NCI-H2081 treated with DMSO at 0.1 percent for 48 hours (cell line): Measurements from ENCODE around the gene EMID1.

ENCODE experiments used
- DNase-seq: peaks from one replicate; lab custom pipeline; 2025; lab: John Stamatoyannopoulos, UW

EMID1 gene

GRCh38 chr22:29195118-29195963 lies 10.4 kb upstream of the EMID1 start:
- DNase-seq: no peak

DNA sequence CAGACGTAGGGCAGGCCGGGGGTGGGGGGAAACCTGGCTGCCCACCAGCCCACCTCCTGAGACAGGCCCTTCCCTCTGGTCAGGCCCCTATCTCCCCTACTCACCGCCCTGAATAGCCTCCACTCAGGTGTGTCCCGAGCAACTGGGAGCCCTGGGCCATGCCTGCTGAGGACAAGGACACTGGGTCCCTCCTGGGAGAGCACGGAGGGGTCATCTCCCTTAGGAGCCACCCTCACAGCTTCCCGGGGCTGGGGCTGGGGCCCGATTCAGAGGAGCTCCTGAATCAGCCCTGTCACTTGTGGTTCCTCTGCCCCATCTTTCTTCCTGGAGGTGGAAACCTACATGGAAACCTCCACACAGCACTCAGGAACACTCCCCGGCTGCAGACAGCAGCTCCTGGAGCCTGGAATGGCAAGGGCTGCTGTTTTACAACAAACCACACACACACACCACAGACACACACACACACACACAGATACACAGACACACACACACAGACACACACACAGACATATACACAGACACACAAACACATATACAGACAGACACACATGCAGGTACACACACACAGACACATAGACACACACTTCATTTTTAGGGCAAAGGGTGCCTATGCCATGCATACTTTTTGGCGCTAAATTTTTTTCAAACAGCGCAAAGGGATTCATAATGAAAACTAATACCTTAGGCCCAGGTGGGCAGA lies 9.6 kb upstream of the EMID1 start:
- no peak for DNase-seq

- DNase-seq: no peak
These were observed 8.6 kb upstream of the EMID1 start for GRCh38 chr22:29197096-29197495.

DNA sequence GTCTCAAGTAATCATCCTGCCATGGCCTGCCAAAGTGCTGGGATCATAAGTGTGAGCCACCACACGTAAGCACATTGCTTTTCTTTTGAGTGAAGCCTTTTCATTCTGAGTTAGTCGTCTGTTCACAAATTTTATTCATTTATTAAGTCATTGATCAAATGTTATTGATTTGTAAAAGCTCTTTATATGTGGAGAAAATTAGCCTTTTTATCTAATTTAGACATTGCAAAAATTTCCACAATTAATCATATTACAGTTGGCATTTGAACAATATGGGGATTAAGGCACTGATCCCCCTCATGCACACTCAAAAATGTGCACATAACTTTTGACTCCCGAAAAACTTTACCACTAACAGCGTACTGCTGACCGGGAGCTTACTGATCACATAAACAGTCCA lies 7.5 kb upstream of the EMID1 start:
- no peak for DNase-seq

DNA sequence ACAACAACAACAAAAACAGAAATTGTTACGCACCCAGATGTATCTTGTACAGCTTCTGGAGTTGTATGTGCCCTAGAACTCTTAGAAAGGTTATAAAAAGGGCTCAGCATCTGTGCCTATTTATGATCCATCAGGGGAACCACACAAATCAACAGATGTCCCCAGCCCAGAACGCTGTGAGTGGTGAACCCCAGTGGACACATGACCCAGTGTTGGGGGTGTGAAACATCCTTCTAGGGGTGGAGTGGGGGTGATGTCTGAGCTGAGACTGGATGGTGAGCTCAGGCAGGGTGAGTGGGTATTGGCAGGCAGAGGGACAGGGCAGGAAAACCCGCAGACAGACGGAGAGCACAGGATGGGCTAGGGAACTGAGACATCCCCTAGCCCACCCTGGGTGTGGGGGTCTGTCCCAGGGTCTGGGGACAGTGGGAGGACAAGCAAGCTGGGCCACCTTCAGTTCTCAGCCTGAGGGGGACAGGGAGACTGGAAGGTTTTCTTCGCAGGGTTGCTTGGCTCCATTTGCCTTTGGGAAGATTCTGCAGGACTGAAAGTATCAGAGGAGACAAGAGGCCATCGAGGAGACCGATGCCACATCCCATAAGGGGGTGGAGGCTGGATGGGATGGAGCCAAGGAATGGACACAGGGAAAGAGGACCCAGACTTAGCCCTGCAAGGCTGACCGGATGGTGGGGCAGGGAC lies 5.8 kb upstream of the EMID1 start:
- no peak for DNase-seq

DNA sequence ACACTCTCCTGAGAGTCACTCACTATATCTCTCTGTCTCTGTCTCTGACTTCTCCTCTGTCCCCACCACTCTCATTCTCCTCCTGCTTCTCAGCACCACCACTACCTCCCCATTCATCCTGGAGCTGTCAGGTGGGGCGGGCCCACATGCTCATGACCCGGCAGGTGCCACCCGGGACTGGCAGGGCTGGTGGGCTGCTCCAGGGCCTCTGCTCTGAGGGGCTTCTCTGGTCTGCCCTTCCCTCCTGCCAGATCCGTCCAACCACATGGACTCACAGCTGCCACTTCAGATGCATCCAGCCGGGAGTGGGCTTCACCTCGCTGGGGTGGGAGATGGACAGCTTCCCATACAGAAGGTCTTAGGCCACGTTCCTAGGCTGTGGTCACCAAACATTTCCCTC lies 4.8 kb upstream of the EMID1 start:
- no peak for DNase-seq

- no peak for DNase-seq
These were observed 3.9 kb upstream of the EMID1 start for GRCh38 chr22:29201782-29202181.

- no peak for DNase-seq
These were observed 3.2 kb upstream of the EMID1 start for GRCh38 chr22:29202212-29203192.

- DNase-seq: no peak
These were observed 1.9 kb upstream of the EMID1 start for GRCh38 chr22:29203488-29204454.

GRCh38 chr22:29204455-29205183 lies 1.1 kb upstream of the EMID1 start:
- DNase-seq: no peak

DNA sequence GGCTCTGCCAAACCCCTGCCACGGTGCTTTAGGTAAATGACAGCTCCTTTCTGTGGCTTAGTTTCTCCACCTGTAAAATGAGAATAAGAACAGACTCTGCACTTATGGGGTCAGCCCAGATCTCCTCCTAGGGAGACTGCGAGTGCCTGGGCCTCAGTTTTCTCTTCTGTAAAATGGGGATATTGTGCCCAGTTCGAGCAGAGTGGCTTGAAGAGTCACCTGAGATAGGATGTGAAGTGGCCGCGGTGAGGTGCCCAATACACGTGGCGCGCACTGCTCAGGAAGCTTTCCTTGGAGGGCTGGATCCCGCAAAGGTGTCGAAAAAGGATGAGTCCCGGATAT lies 473 bp upstream of the EMID1 start:
- no peak for DNase-seq

DNA sequence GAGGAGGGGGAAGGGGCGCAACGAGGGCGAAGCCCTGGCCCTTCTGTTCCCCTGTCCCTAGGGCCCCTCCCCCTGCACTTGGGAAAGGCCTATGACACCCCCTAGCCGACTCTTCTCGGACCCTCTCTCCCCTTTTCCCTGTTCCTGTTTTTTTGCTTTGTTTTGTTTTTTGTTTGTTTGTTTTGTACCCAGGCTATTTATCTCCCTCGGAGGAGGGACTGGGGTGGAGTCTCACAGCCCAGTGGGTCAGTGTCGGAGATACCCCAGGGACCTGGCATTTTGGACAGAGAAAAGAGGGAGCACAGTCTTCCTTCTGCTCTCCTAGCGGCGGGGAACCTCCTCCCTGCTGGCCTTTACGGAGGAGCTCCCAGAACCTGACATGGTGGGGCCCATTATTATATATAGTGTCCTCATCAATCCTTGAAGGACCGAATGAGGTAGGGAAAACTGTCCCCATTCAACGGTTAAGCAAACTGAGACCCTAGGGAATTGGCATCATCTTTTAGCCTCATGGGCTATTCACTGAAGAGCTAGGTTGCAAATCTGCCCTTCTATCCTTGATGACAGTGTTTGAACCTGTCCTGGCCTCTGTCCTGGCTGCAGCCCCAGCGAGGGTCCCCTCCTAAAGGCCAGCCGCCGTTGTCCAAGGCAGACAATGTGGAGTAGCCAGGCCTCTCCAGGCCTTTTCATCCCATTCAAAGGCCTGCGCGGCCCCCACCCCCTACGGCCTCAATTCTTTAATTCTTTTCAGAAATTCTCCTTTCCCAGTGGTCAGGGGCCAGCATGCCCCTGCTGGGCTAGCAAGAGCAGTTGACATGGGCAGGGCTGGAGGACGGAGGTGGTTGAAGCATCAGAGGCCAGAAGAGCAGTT lies 911 bp downstream of the EMID1 start:
- no peak for DNase-seq

- DNase-seq: no peak
These were observed 1.5 kb downstream of the EMID1 start for GRCh38 chr22:29207243-29207550.

GRCh38 chr22:29207562-29208501 lies 2.1 kb downstream of the EMID1 start:
- DNase-seq: no peak

GRCh38 chr22:29208502-29208862 lies 2.8 kb downstream of the EMID1 start:
- no peak for DNase-seq

DNA sequence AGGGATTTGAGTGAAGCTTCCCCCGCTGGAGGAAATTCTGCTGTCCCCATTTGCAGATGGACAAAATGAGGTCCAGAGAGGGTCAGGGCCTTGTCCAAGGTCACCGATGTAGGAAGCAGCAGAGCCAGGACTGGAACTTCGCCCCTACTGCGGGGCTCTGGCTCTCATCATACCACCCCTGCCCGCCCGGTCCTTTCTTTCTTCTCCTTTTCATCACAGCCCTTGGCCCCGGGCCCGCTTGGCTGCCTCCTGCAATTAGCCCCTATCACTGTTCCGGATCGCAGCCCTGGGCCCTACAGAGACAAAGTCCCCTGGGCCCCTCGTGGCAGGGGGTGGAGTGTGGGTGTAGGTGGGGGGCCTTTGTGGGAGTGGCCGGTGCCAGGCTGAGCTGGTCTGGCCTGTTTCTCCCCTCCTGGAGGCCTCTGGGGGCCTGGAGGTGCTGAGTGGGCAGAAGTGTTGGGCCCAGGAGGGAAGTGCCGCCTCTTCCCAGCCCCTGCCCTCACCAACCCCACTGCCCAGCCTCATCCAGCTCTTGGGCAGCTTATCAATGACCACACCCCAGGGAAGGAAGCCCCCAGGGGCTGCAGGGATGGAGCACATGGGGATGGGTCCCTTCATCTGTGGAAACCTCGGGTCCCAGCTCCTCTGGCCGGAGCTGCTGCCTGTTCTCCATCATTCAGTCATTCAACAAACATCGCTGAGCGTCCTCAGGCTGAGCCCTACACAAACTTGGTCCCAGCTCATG lies 3.4 kb downstream of the EMID1 start:
- no peak for DNase-seq

GRCh38 chr22:29209624-29209929 lies 3.9 kb downstream of the EMID1 start:
- DNase-seq: no peak

GRCh38 chr22:29211066-29211465 lies 5.4 kb downstream of the EMID1 start:
- DNase-seq: no peak
